Ovary (tissue), 9 donors: ENCODE data around the gene SH3RF3. TPM values are rescaled to one million over a fixed set of nuclear protein-coding genes. Genes with fewer than 3 reads are reported as not detected.

Experiments used
- DNase-seq, 5 donors: peaks; one replicate each; pipeline ENCODE4 v3.0.0-alpha.2; 2019 to 2020
- H3K27ac ChIP-seq, 2 donors: fragments of 200-600 bp; one replicate each; pipeline versions ENCODE4 v1.5.1 to v1.8.0; 2019 to 2022
- H3K27me3 ChIP-seq: fragments of 200-600 bp; one replicate; pipeline ENCODE4 v1.8.0; 2022
- H3K36me3 ChIP-seq: fragments of 200-600 bp; sonication (generic); one replicate; pipeline ENCODE4 v1.5.1; 2019
- H3K4me1 ChIP-seq: one replicate; pipeline ENCODE4 v1.8.1; 2013; ENCODE audit warnings: mild to moderate bottlenecking, moderate library complexity; ENCODE audit not compliant: insufficient read depth
- H3K4me3 ChIP-seq: fragments of 200-600 bp; sonication (generic); one replicate; pipeline ENCODE4 v1.5.1; 2017
- H3K9me3 ChIP-seq, 2 donors: fragments of 200-600 bp in 1 of 2; sonication (generic) in 1 of 2; one replicate each; pipeline versions ENCODE4 v1.5.1 to v1.8.1; 2013 to 2019; ENCODE audit warnings: mild to moderate bottlenecking in 1 of 2, moderate library complexity in 1 of 2
- EP300 ChIP-seq: sonication (generic); formaldehyde crosslinking; IDR thresholded peaks from one replicate; pipeline ENCODE4 v1.6.1; 2017; ENCODE audit warnings: antibody characterized with exemption
- POLR2A ChIP-seq: fragments of 450-650 bp; IDR thresholded peaks from one replicate; pipeline ENCODE4 v1.6.1; 2017; ENCODE audit warnings: antibody characterized with exemption, mild to moderate bottlenecking, moderate library complexity
- WGBS, 3 donors: extraction: QIAGEN DNeasy Blood & Tissue Kit in 1 of 3; methylation state at CpG; one replicate each; pipeline versions ENCODE4 v1.1.5 to v1.1.7; 2013 to 2017; 5-methylcytosine and 5-hydroxymethylcytosine counted together
- intact Hi-C, 4 donors: fragments of 100-400 bp; cut with DNase I; formaldehyde crosslinking; loops; one replicate each; pipeline versions ENCODE4 v1.11.0 to v1.15.1; 2022 to 2023
- polyA plus RNA-seq, 2 donors: library from polyadenylated mRNA; stranded (reverse); fragments of 200-250 nt in 1 of 2; fragments of 350-450 nt in 1 of 2; fragmentation: Illumina TruSeq in 1 of 2; extraction: RNeasy Lipid Tissue Mini Kit (QIAGEN cat#74804) in 1 of 2; gene quantifications; one replicate each; pipeline ENCODE4 v1.2.3, GENCODE V29; 2013 to 2014
- total RNA-seq, 7 donors: library from RNA; depleted of rRNA in 2 of 7; stranded (reverse); fragments of >200 nt in 2 of 7; fragmentation: NEBNext Ultra II Directional in 3 of 7; extraction: Animal tissue kit (Norgen Biotek cat#: 25700) in 3 of 7; gene quantifications; one replicate each; pipeline versions ENCODE4 v1.1.0 to v1.2.4, GENCODE V29; 2016 to 2023
- TF ChIP-seq, protein P1 (sequence below), 3 donors: fragments of 450-650 bp in 2 of 3; fragments of 200-600 bp in 1 of 3; IDR thresholded peaks; one replicate each; pipeline versions ENCODE4 v1.5.1 to v1.8.0; 2016 to 2022; ENCODE audit warnings: antibody characterized with exemption in 3 of 3, mild to moderate bottlenecking in 1 of 3
- donor health status: DM: no; HTN: no; CAD: no; lungs with moderate emphysema.
- donor health status: DM: no; HTN: no; CAD: no.
- donor health status: Bipolar disorder and iron deficiency.
- donor health status: DM: yes; HTN: yes; CAD: no.
- donor health status: DM: no; HTN: no; CAD: no.
- donor health status: DM: yes; HTN: yes; CAD: no.

SH3RF3 gene
- total and polyA plus RNA-seq, 9 donors: 2.7 to 10.1 (median 4.5) TPM

DNA sequence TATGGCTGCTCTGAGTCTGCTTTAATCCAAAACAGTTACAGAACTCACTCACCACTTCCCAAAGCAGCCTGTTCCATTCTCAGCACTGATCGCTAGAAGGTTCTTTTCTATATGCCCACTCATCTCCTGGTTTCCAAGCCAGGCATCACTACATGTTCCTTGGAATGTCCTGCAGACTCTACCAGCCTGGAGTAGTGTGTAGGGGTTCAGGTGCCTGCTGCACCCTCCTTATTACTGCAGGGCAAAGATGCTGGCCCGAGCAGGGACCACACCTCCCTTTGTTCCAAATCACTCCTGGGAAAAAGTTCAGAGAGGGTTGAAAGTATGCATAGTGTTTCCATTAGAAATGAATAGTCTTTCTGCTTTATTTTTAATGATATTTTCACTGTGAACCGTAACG, 196.6 kb downstream of the SH3RF3 start:
- Histone ChIP-seq H3K27me3 (no peaks in the 10 kb centered on the region), H3K36me3 (no peaks in the 10 kb centered on the region), H3K27ac (no peak overlapping the region), H3K4me1 (peaks cover 19% of the 10 kb centered on the region), H3K4me3 (no peak overlapping the region), H3K9me3 (no peaks in the 10 kb centered on the region)
- TF ChIP-seq EP300 (no peak), POLR2A (no peak)
- TF ChIP-seq, protein P1, sequence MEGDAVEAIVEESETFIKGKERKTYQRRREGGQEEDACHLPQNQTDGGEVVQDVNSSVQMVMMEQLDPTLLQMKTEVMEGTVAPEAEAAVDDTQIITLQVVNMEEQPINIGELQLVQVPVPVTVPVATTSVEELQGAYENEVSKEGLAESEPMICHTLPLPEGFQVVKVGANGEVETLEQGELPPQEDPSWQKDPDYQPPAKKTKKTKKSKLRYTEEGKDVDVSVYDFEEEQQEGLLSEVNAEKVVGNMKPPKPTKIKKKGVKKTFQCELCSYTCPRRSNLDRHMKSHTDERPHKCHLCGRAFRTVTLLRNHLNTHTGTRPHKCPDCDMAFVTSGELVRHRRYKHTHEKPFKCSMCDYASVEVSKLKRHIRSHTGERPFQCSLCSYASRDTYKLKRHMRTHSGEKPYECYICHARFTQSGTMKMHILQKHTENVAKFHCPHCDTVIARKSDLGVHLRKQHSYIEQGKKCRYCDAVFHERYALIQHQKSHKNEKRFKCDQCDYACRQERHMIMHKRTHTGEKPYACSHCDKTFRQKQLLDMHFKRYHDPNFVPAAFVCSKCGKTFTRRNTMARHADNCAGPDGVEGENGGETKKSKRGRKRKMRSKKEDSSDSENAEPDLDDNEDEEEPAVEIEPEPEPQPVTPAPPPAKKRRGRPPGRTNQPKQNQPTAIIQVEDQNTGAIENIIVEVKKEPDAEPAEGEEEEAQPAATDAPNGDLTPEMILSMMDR (IDR thresholded peaks at IDR 0.05): no peak
- WGBS, 3 donors: 79 to 86% (median 82%) methylated on average over 4 of the region's 4 CpGs
- DNase-seq: no peak
- intact Hi-C loops: loop anchor here in 2 of 4 donors (10.0 kb wide), 3 partner anchors 81 to 191 kb away; no protein-coding TSS in a partner anchor

DNA sequence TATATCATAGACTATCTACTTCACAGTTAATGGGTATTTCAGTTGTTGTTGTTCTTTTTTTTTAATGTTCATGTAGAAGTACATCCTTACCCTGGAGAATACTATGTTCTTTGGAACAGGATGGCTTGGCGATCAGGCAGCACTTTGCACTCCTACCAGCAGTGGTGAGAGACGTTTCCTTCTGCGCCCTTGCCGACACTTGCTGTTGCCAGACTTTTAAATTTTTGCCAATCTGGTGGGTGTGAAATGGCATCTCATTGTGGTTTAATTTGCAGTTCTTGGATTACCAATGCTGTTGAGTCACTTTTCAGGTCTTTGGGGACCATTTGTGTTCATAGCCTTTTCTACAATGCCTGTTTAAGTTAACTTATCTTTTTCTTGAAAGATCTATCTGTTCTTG, 197.3 kb downstream of the SH3RF3 start:
- intact Hi-C loops: loop anchor here in 2 of 4 donors (10.0 kb wide), 3 partner anchors 82 to 192 kb away; no protein-coding TSS in a partner anchor
- no peaks in the 10 kb centered on the region for H3K9me3 ChIP-seq
- no peaks in the 10 kb centered on the region for H3K27me3 ChIP-seq
- peaks cover 20% of the 10 kb centered on the region for H3K4me1 ChIP-seq
- no peak overlapping the region for H3K4me3 ChIP-seq
- 77 to 95% (median 93%) methylated on average over 4 of the region's 4 CpGs for WGBS, 3 donors
- no peak for DNase-seq
- H3K36me3 ChIP-seq: no peaks in the 10 kb centered on the region
- no peak overlapping the region for H3K27ac ChIP-seq
- TF ChIP-seq, protein P1 (IDR thresholded peaks at IDR 0.05): no peak
- TF ChIP-seq POLR2A (no peak), EP300 (no peak)

DNA sequence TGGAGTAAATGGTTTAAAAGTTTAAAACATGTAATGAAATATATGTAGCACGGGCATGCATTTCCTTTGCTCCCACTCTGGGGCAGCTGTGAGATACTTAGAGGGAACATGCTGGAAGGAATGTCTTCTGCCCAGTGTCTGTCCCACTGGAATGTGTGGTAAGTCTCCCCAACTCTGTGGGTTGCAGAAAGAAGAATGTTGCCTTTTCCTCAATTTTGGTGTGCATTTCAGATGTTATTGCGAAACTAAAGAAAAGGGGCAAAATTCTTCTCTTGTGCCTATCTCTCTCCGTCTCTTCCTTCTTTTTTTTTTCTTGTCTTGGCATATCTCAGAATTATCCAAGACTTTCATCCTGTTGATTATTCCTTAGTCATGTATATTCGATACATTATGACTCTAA, 201.1 kb downstream of the SH3RF3 start:
- intact Hi-C loops: no loop called here
- Histone ChIP-seq H3K36me3 (no peaks in the 10 kb centered on the region), H3K9me3 (no peaks in the 10 kb centered on the region), H3K4me3 (no peak overlapping the region), H3K27me3 (no peaks in the 10 kb centered on the region), H3K27ac (no peak overlapping the region), H3K4me1 (peaks cover 14% of the 10 kb centered on the region)
- TF ChIP-seq, protein P1 (IDR thresholded peaks at IDR 0.05): no peak
- TF ChIP-seq EP300 (no peak), POLR2A (no peak)
- DNase-seq: no peak
- 92 to 95% (median 95%) methylated on average over 4 of the region's 4 CpGs for WGBS, 3 donors

DNA sequence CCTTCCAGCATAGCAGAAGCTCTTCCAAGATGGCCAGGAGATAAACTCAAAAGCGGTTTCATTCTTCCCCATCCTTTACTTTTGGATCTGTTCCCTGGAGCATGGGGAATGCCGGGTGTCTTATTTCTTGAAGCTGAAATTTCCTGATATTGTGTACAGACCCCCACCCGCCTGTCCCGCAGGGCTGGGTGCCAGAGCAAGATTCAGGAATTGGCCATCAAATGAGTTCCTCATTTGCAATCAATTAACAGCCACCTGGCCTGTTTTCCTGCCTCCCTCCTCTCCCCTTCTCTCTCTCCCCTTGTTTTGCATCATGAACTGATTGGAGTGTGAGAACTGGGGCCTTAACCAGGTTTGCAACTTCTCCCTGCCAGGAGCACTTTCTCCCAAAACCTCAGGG, 202.1 kb downstream of the SH3RF3 start:
- Histone ChIP-seq H3K36me3 (no peaks in the 10 kb centered on the region), H3K4me1 (peaks cover 13% of the 10 kb centered on the region), H3K27me3 (no peaks in the 10 kb centered on the region), H3K4me3 (no peak overlapping the region), H3K27ac (no peak overlapping the region), H3K9me3 (no peaks in the 10 kb centered on the region)
- no peak for DNase-seq
- intact Hi-C loops: no loop called here
- WGBS, 3 donors: 33 to 49% (median 35%) methylated on average over 4 of the region's 4 CpGs
- TF ChIP-seq, protein P1 (IDR thresholded peaks at IDR 0.05): no peak
- no peak for TF ChIP-seq POLR2A
- no peak for TF ChIP-seq EP300
